ENCODE data around the gene SCO2.

- TF ChIP-seq CTCF (optimal IDR thresholded peaks at IDR 0.05 in 1 of 3, IDR thresholded peaks at IDR 0.05 in 1 of 3, conservative IDR thresholded peaks at IDR 0.05 in 1 of 3; ENCODE audit: extremely low read depth in 1 of 3, insufficient read depth in 2 of 3, low read length in 3 of 3) (no peak), EZH2 (IDR thresholded peaks at IDR 0.05; ENCODE audit: low read length) (no peak)
Observed at GRCh38 chr22:50525858-50526107, 385 bp upstream of the SCO2 start.
